GM12878 (cell line): ENCODE results near the gene GPATCH2L. TPM values are rescaled to one million over a fixed set of nuclear protein-coding genes. Genes with fewer than 3 reads are reported as not detected.

ENCODE experiments used
- ATAC-seq: fragments of 200-7000 bp; cut with Tn5 transposase; 3 replicates; pipeline ENCODE4 v1.9.1; 2020; ENCODE audit warnings: mild to moderate bottlenecking, moderate library complexity
- BruUV-seq: library from RNA; stranded (reverse); fragments of 400-500 nt; replicated peaks from 2 replicates; lab custom pipeline; 2021; lab: Mats Ljungman, UMichigan
- CTCF ChIA-PET: fragments of 300-600 bp; sonication (Branson Sonifier 250); formaldehyde crosslinking; extraction: SDS; loops from one replicate; lab custom pipeline; 2021; ENCODE audit warnings: inconsistent platforms; lab: Yijun Ruan, JAX
- POLR2A ChIA-PET: fragments of 350-600 bp; formaldehyde crosslinking; extraction: SDS; loops from one replicate; lab custom pipeline; 2021; ENCODE audit warnings: inconsistent platforms; lab: Charles Lee
- RAD21 ChIA-PET: fragments of 300-600 bp; sonication (Branson Sonifier 250); formaldehyde crosslinking; loops from one replicate; lab custom pipeline; 2023; ENCODE audit warnings: antibody characterized with exemption; ENCODE audit not compliant: unreplicated experiment; lab: Charles Lee
- SMC1A ChIA-PET: fragments of 300-600 bp; sonication (Branson Sonifier 250); formaldehyde crosslinking; loops from one replicate; lab custom pipeline; 2023; ENCODE audit not compliant: unreplicated experiment, uncharacterized antibody; lab: Charles Lee
- DNase-seq: peaks from one replicate; pipeline ENCODE4 v3.0.0-alpha.2; 2011; ENCODE audit warnings: low read depth, low spot score
- FAIRE-seq: peaks from 3 replicates; lab custom pipeline; 2011; peaks lifted over from hg19 to GRCh38; lab: Jason Lieb, UNC
- H2AFZ ChIP-seq: 2 replicates; pipeline ENCODE4 v1.6.0; 2011; ENCODE audit warnings: low read depth, low read length, control low read depth; ENCODE audit not compliant: control insufficient read depth
- H3K27ac ChIP-seq: 2 replicates; pipeline ENCODE4 v1.5.1; 2011; ENCODE audit warnings: control low read depth; ENCODE audit not compliant: control insufficient read depth, insufficient read depth
- H3K27me3 ChIP-seq, 2 experiments: replicated peaks in 1 of 2; 2 replicates each; pipeline versions ENCODE4 v1.6.0 to v1.6.1; 2011; ENCODE audit warnings: low read length in 1 of 2; ENCODE audit not compliant: control insufficient read depth in 2 of 2, insufficient read depth in 2 of 2
- H3K36me3 ChIP-seq, 2 experiments: 2 replicates each; pipeline ENCODE4 v1.5.1; 2011; ENCODE audit warnings: low read length in 1 of 2; ENCODE audit not compliant: control insufficient read depth in 2 of 2, insufficient read depth in 2 of 2
- H3K4me1 ChIP-seq: 2 replicates; pipeline ENCODE4 v1.6.1; 2011; ENCODE audit warnings: mild to moderate bottlenecking, low read length, moderate library complexity, mixed read lengths; ENCODE audit not compliant: control insufficient read depth, insufficient read depth
- H3K4me2 ChIP-seq: 2 replicates; pipeline ENCODE4 v1.6.0; 2011; ENCODE audit warnings: control low read depth; ENCODE audit not compliant: control insufficient read depth, insufficient read depth
- H3K4me3 ChIP-seq: fragments of 200-600 bp; sonication (generic); 2 replicates; pipeline ENCODE4 v1.5.1; 2016
- H3K79me2 ChIP-seq: 2 replicates; pipeline ENCODE4 v1.6.0; 2011; ENCODE audit warnings: low read length; ENCODE audit not compliant: control insufficient read depth, insufficient read depth
- H3K9ac ChIP-seq: 2 replicates; pipeline ENCODE4 v1.8.0; 2011; ENCODE audit warnings: low read length, control low read depth, mixed read lengths; ENCODE audit not compliant: control insufficient read depth, insufficient read depth
- H3K9me3 ChIP-seq: replicated peaks from 3 replicates; pipeline ENCODE4 v1.5.1; 2011; ENCODE audit warnings: mild to moderate bottlenecking, low read length; ENCODE audit not compliant: control insufficient read depth, insufficient read depth
- H4K20me1 ChIP-seq: 2 replicates; pipeline ENCODE4 v1.6.0; 2011; ENCODE audit not compliant: control insufficient read depth, insufficient read depth
- BACH1 ChIP-seq: fragments of 450-650 bp; IDR thresholded peaks from 2 replicates; pipeline ENCODE4 v1.6.1; 2017; ENCODE audit warnings: mild to moderate bottlenecking, borderline replicate concordance
- ELK1 ChIP-seq: IDR thresholded peaks from 2 replicates; pipeline ENCODE4 v1.6.1; 2012; ENCODE audit warnings: low read depth, low read length, improper control_type of control experiment
- MEF2B ChIP-seq: fragments of 450-650 bp; IDR thresholded peaks from 2 replicates; pipeline ENCODE4 v1.6.1; 2018; ENCODE audit warnings: mild to moderate bottlenecking, moderate library complexity; ENCODE audit not compliant: partially characterized antibody, poor library complexity, severe bottlenecking
- MTA2 ChIP-seq: fragments of 450-650 bp; IDR thresholded peaks from 2 replicates; pipeline ENCODE4 v1.6.1; 2016; ENCODE audit warnings: low read depth, mild to moderate bottlenecking, moderate library complexity
- NKRF ChIP-seq: fragments of 450-650 bp; conservative IDR thresholded peaks from 2 replicates; pipeline ENCODE4 v1.6.1; 2017; ENCODE audit warnings: mild to moderate bottlenecking, moderate library complexity
- REST ChIP-seq: IDR thresholded peaks from 2 replicates; pipeline ENCODE4 v1.6.1; 2012; ENCODE audit warnings: mild to moderate bottlenecking, low read depth, low read length
- SMAD5 ChIP-seq: IDR thresholded peaks from 2 replicates; pipeline ENCODE4 v1.6.1; 2016; ENCODE audit warnings: antibody characterized with exemption, low read depth
- ZNF207 ChIP-seq: fragments of 450-650 bp; IDR thresholded peaks from 2 replicates; pipeline ENCODE4 v1.6.1; 2014; ENCODE audit warnings: antibody characterized with exemption, mild to moderate bottlenecking, borderline replicate concordance
- WGBS: methylation state at CpG from one replicate; pipeline ENCODE4 v1.1.6; 2016; ENCODE audit warnings: low lambda C conversion rate; ENCODE audit not compliant: insufficient replicate concordance, insufficient coverage; ENCODE audit errors: missing lambda C conversion rate; 5-methylcytosine and 5-hydroxymethylcytosine counted together
- in situ Hi-C: fragments of 300-500 bp; cut with MboI; formaldehyde crosslinking; loops from 9 replicates; pipeline ENCODE4 v1.14.3; 2018; ENCODE audit warnings: mixed read lengths
- intact Hi-C: fragments of 100-400 bp; cut with micrococcal nuclease; formaldehyde crosslinking; loops from one replicate; pipeline ENCODE4 v1.14.2; 2022; ENCODE audit not compliant: unreplicated experiment
- polyA plus RNA-seq, 11 experiments: library from polyadenylated mRNA; depleted of rRNA in 4 of 11; unstranded in 6 of 11; stranded (reverse) in 5 of 11; fragments of >200 nt; fragmentation: Nextera tagmentation in 4 of 11; fragmentation: Illumina TruSeq in 1 of 11; extraction: Ambion mirVana in 4 of 11; extraction: Trizol in 1 of 11; gene quantifications; 1 replicate in 1 of 11; 2 replicates in 10 of 11; pipeline versions ENCODE4 v1.2.1 to v1.2.3, GENCODE V29; 2011 to 2016; ENCODE audit warnings: inconsistent platforms in 2 of 11, missing spikeins in 2 of 11, low read depth in 1 of 11
- total RNA-seq, 4 experiments: library from RNA; depleted of rRNA in 3 of 4; stranded (reverse); fragments of >200 nt in 3 of 4; fragmentation: Illumina TruSeq in 1 of 4; extraction: Trizol in 1 of 4; gene quantifications; 2 replicates each; pipeline versions ENCODE4 v1.2.1 to v1.2.3, GENCODE V29; 2013 to 2021

The GPATCH2L gene
- total and polyA plus RNA-seq, 10 of the 15 experiments (the other 5 are each of a cell fraction or from before 2014, with no cell fraction given): 9.1 to 50.9 (median 24.4) TPM

GRCh38 chr14:76112889-76113624 is 38.7 kb upstream of the GPATCH2L start:
- H3K9ac ChIP-seq: no peak overlapping the region
- intact Hi-C loops: no loop called here
- RAD21 ChIA-PET: interaction anchor here (0.8 kb wide), 1 partner anchor 238 kb away, joined by 3 read pairs; no protein-coding TSS in a partner anchor
- no peak overlapping the region for H3K4me3 ChIP-seq
- no peaks in the 10 kb centered on the region for H4K20me1 ChIP-seq
- H3K4me1 ChIP-seq: no peaks in the 10 kb centered on the region
- TF ChIP-seq ELK1 (no peak), MEF2B (peak; percentile 13)
- TF ChIP-seq, all 136 proteins: peak for 1
- Histone ChIP-seq H3K4me2 (no peak overlapping the region), H3K79me2 (no peaks in the 10 kb centered on the region), H3K9me3 (no peaks in the 10 kb centered on the region; the same call in 2 of the 3 replicates), H3K36me3 (no peaks in the 10 kb centered on the region), H3K27ac (no peak overlapping the region), H2AFZ (no peak overlapping the region), H3K27me3 (no peaks in the 10 kb centered on the region)
- no peak for FAIRE-seq
- BruUV-seq: no TSS peak
- no peak for ATAC-seq
- ChIA-PET POLR2A (no interaction called here), CTCF (interaction anchor here (0.5 to 2.1 kb wide), 2 partner anchors 62 to 391 kb away, joined by 3 to 10 read pairs; no protein-coding TSS in a partner anchor), SMC1A (interaction anchor here (0.9 to 1.0 kb wide), 2 partner anchors 62 to 559 kb away, joined by 3 read pairs; no protein-coding TSS in a partner anchor)
- in situ Hi-C loops: no loop called here
- DNase-seq: no peak
- 29% methylated on average over 22 of the region's 22 CpGs for WGBS

- ATAC-seq (no peak), FAIRE-seq (no peak), DNase-seq (no peak)
- SMC1A ChIA-PET: interaction anchor here (1.0 kb wide), 1 partner anchor 559 kb away, joined by 3 read pairs; no protein-coding TSS in a partner anchor
- intact Hi-C loops: no loop called here
- no peak overlapping the region for H3K4me3 ChIP-seq
- in situ Hi-C loops: no loop called here
- no TSS peak for BruUV-seq
- RAD21 ChIA-PET: interaction anchor here (0.8 kb wide), 1 partner anchor 238 kb away, joined by 3 read pairs; no protein-coding TSS in a partner anchor
- CTCF ChIA-PET: interaction anchor here (2.1 kb wide), 1 partner anchor 63 kb away, joined by 10 read pairs; no protein-coding TSS in a partner anchor
- no peak overlapping the region for H3K27ac ChIP-seq
- no peaks in the 10 kb centered on the region for H3K79me2 ChIP-seq
- no peak overlapping the region for H3K4me2 ChIP-seq
- H3K36me3 ChIP-seq: no peaks in the 10 kb centered on the region
- H4K20me1 ChIP-seq: no peaks in the 10 kb centered on the region
- no peaks in the 10 kb centered on the region for H3K4me1 ChIP-seq
- no peak overlapping the region for H2AFZ ChIP-seq
- no peaks in the 10 kb centered on the region for H3K27me3 ChIP-seq
- POLR2A ChIA-PET: no interaction called here
- no peaks in the 10 kb centered on the region; the same call in 2 of the 3 replicates for H3K9me3 ChIP-seq
- WGBS: 11% methylated on average over 8 of the region's 8 CpGs
- no peak overlapping the region for H3K9ac ChIP-seq
- TF ChIP-seq ZNF207 (no peak), REST (no peak), SMAD5 (no peak), BACH1 (no peak), NKRF (no peak), MTA2 (no peak)
Observed at GRCh38 chr14:76113691-76114090, 38.0 kb upstream of the GPATCH2L start.
